Daoy (cell line): Measurements from ENCODE around the gene TNNC1. TPM values are rescaled to one million over a fixed set of nuclear protein-coding genes. Genes with fewer than 3 reads are reported as not detected.
A peak's percentile ranks its signal among the peaks of the same experiment; 100 is the strongest.

Source experiments
- DNase-seq: peaks from one replicate; pipeline ENCODE4 v3.0.0-alpha.2; 2015; ENCODE audit warnings: low read depth
- total RNA-seq: library from RNA; depleted of rRNA; stranded (reverse); fragments of >200 nt; shearing (Covaris generic); gene quantifications from 2 replicates; pipeline ENCODE4 v1.2.3, GENCODE V29; 2014

TNNC1 gene
- total RNA-seq, 1 experiment from 2014 or later, result not detected

DNA sequence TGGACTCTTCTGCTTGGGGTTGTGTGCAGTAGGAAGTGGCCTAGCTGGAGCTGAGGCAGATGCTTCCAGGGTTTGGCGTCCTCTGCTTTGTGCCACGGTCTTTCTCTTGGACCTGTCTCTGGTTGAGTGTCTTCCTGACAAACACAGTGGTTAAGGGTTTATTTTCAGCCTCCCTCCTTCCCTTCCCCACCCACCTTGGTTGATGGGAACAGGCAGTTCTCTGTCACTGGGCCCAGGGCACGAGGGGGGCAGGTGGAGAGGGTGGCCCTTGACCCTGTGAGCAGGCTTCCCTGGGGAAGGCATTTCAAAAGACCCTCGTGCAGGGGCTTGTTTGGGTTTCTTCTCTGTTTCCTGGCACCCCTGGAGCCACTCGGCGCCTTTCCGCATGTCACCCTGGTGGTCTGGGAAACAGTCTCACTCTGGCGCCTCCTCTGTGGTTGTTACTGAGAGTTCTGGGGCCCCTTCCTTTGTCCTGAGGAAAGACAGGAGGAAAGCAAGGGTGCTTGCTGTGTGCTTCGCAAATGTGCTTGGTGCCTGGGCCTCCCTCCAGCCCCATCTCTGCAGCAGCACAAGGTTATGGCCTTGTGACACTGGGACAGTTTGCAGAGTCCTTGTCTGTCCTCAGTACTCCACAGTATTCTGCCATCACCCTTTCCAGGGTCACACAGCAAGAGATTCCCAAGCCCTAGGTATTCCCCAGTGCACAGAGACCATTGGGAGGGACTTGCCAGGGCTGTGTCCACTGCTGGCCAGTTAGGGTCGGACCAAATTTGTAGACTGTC is 31.0 kb upstream of the TNNC1 start:
- no peak for DNase-seq

- no peak for DNase-seq
Measured at GRCh38 chr3:52483577-52484381, 29.9 kb upstream of the TNNC1 start.

- DNase-seq, result no peak
Measured at GRCh38 chr3:52483081-52483480, 29.2 kb upstream of the TNNC1 start.

DNA sequence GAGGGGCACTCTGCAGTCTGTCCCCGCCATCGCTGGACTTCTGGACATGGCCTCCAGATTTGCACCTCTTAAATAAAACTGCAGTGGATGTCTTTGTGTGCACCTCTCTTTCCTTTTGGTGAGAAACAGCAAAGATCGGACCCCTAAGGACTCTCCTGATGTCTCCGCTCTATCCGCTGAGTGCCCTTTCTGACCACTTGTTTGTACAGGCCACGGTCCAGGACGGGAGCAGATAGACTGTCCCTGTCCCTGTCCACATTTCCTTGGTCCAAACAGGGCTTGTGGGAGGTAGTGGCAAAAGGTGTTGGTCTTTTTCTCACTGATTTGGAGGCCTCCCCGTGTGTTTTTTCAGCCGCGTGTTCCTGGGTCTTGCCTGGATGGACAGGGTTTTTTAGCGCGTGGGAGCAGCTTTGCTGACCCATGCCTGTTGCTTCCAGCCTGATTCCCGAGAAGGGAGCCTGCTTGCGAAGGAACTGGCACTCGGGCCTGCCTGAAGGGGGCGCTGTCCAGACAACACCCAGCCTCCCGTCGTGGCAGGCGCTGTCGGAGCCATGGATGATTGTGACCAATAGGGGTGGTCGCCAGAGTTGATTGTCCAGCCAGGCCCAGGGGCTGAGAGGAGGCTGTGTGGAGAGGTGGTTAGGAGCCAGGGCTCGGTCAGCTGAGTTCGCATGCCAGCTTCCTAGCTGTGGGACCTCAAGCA is 28.1 kb upstream of the TNNC1 start:
- DNase-seq, result no peak

DNA sequence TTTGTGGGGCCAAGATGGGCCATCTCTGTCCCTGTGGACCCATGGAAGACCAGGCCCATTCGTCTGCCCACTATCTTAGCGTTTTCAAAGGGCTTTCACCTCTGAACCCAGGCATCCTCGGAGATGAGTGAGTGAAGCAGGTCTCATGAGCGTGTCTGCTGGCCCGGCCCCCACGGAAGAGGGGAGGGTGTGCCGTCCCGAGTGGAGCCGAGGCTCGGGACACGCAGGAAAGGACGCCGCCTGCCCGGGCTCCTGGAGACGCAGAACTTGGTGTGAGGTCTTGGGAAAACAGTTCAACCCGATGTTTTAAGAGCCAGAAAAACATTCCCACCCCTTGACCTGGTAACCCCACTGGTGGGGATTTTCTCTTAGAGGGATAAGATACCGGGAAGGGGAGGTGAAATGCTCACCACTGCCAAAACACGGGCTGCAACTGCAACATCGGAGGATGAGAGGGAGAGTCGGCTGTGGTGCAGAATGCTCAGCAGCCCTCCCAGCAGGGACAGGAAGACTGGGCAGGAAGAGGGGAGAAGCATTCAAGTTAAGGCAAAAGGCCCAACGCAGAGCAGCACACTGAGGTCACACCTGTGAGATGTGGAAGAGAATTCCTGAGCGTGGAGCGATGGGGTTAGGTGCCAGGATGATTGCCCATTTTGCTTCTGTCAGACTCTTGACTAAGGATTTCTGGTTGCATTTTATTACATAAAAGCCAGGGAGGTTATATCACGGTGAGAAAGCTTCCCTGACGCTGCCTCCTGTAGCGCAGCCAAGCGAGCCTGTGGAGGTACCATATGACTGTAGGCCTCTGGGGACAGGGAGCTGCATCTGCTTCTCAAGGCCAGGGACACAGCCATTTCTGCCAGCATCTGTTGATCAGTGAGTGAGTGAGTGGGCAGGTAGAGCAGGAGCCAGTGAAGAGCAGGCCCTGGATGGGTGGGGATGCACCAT is 27.2 kb upstream of the TNNC1 start:
- DNase-seq, result no peak

DNA sequence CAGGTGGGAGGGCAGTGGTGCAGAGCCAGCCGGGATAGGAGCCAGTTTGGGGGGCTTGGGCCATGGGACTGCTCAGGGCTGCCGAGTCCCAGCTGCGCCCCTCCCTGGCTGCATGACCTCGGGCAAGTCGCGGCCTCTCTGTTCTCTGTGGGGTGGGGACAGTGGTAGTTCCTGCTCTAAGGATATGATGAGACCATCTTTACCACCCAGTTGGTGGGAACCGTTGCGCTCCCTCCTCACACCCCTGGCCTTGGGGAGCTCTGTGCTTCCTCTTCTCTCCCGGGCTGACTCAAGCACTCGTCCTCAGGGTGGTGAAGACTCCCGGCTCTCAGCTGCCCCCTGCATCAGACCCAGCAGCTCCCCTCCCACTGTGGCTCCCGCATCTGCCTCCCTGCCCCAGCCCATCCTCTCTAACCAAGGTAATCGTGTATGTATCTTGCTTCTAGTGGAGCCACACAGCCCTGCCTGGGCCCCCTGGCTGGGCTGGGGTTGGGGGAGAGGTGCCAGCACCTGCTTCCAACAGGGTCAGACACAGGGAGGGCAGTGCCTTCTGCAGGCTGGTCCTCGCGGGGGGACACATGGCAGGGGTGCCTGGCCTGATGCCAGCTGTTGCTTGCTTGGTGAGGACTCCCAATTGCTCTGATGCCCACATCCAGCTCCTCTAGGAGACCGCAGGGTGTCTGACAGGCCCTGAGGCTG is 26.2 kb upstream of the TNNC1 start:
- no peak for DNase-seq

GRCh38 chr3:52479037-52479876 is 25.4 kb upstream of the TNNC1 start:
- DNase-seq, result no peak

DNA sequence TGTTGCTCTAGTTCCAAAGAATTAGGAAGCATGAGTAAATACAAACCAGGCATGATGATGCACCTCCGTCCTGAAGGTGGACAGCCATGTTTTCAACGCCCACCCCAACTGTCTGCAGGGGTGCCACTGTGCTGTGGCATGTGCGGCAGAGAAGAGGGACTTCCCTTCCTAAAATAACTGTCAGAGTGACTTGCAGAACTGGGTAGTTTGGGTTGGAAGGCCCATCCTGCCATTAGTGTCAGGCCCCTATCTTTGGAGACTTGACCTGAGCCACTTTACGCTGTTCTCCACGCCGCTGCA is 23.9 kb upstream of the TNNC1 start:
- DNase-seq, result no peak

DNA sequence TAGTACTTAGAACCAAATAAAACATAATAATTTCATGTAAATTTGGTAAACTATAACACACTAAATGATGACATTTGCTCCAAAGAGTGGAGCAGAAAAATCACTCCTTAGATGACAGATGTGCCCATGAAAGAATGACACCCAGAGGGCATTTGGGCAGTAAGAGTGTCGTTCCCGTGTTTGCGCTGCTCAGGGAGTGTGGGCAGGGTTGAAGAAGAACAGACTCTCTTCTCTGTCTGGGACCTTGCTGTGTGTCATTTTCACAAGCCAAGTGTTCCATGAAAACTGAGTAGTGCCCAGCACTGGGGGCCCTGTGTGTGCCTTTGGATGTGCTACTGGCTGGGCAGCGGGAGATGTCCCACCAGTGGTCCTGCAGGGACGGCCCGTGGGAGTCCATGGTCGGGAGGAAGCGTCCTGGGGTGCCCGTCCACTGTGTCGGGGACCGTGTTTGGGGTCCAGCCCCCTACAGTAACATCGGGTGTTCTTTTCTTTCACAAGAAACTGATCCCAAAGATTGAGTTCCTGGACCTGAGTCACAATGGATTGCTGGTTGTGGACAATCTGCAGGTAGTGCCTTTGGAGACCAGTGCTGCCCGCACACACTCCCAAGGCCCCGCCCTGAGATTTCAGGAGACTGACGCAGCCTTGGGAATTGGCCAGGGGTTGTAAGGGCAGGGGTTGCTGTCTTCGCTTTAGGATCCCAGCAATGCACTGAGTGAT is 23.4 kb upstream of the TNNC1 start:
- DNase-seq, result no peak

DNA sequence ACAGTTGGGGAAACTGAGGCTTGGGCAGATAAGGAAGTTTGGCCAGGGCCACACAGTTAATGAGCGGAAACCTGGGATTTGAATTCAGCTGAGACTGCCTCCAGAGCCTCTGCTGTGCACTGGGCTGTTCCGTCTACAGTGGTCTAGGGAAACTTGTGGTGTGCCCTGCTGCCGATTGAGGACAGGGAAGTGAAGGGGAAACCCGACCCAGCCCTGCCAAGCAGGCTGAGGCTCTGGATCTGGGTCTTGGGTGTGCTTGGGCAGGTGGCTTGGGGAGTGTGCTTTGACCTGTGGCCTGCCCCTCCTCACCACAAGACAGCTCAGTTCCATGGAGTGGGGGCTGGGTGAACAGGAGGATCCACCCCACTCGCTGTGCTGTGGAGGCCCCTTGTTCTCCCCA is 19.2 kb upstream of the TNNC1 start:
- no peak for DNase-seq

DNA sequence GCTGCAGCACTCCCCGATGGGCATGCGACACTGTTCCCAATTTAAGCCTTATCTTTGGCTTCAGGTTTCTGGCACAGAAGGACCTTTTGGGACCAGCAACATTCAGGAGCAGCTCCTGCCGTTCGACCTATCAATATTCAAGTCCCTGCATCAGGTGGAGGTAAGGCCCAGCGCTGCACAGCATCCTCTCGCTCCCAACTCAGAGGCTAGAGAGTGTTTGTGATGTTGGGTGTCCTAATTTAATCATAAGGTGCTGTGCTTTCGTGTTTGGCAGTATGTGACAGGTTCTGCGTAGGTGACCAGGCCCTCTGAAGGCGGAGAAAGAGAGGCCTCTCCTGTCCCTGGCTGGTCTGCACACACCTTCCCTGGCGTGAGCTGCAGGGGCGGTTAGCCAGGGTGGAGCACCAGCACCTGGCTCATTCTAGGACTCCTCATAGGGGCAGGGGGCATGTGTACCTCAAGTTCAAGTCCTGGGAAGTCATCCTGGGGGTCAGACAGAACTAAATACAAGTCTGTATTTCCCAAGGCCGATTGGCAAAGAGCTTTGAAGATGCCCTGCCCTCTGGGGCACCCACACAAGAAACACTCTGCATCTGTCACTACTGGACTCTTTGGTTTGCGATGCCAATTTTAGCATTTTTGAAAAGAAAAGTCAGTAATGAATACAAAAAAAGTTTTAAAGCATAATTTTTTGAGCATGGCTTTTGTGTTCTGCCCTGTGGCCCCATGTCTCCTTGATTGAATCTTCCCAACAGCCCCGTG is 18.6 kb upstream of the TNNC1 start:
- DNase-seq, result no peak

- DNase-seq, result peak; percentile 40
Measured at GRCh38 chr3:52471371-52472238, 17.8 kb upstream of the TNNC1 start.

DNA sequence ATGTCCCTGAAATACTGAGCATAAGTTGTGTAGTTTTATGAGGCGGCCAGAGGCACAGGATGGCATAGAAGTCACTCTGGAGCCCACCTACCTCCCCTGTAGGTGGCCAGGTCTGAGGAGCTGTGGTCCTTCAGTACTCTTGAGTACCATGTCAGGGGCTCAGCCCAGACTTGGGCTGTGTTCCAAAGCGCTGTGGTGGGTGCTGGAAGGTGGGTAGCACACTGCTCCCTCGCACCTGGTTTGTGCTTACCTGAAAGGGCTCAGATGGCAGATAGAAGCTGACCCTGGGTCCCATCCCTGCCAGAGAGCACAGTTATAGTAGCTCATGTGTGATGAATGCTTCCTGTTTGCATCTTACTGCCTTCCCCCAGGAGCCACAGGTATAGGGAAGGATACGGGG is 17.1 kb upstream of the TNNC1 start:
- DNase-seq, result no peak

DNA sequence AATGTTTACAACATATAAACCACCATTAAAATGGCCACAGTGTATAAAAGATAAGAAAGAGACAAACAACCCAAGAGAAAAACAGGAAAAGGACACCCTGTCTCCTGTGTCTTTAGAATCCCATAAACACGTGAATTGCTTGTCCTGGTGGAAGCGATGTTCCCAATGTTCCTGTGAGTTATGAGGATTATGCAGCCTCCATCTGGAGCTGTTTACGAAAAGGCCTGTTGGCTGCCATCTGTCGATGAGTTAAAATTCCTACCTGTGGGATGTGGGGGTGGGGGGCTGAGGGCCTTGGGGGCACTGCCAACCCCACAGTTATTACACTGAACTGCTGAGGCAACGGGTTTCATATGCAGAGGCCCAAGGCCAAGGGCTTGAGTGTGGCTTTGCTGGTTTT is 15.2 kb upstream of the TNNC1 start:
- DNase-seq, result no peak

- no peak for DNase-seq
Measured at GRCh38 chr3:52468336-52468735, 14.5 kb upstream of the TNNC1 start.

- no peak for DNase-seq
Measured at GRCh38 chr3:52463416-52463815, 9.6 kb upstream of the TNNC1 start.

DNA sequence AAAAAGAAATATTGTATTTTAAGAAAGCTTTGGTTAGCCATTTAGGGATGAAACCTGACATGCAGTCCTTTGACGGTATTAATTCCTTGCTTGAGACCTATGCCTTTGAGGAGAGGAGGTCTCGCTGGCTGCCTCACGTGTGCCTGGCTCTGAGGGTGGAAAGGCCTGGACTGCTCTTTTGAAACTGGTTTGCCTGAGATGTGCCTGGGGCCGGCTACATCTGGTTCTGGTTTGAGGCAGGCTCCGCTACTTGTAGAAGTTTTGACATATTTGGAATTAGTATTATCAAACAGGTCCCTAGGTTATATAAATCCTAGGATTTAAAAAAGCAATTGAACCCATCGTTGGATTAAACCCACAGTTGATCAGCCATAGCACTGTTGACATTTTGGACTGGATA is 8.0 kb upstream of the TNNC1 start:
- no peak for DNase-seq
